SK-N-MC (cell line): ENCODE measurements around the gene RTN4RL1.

Source experiments
- EZH2 ChIP-seq: fragments of 200-600 bp; sonication (generic); IDR thresholded peaks from one replicate; pipeline ENCODE4 v1.6.1; 2017; ENCODE audit warnings: antibody characterized with exemption
- FOXP2 ChIP-seq: optimal IDR thresholded peaks from 2 replicates; pipeline ENCODE3; 2011; ENCODE audit warnings: mild to moderate bottlenecking, moderate library complexity; ENCODE audit not compliant: insufficient read depth; ENCODE audit errors: extremely low read length, control extremely low read depth
- POLR2AphosphoS5 ChIP-seq: IDR thresholded peaks from 2 replicates; pipeline ENCODE4 v1.6.1; 2012; ENCODE audit warnings: mild to moderate bottlenecking, low read depth, low read length, borderline replicate concordance

GRCh38 chr17:1936766-1937165 lies 88.4 kb downstream of the RTN4RL1 start:
- TF ChIP-seq EZH2 (no peak), POLR2AphosphoS5 (no peak), FOXP2 (no peak)
